Heart left ventricle (tissue), 16 donors: ENCODE measurements around the gene ASB13. TPM values are rescaled to one million over a fixed set of nuclear protein-coding genes. Genes with fewer than 3 reads are reported as not detected.

Experiments used
- ATAC-seq, 4 donors: fragments of 200-7000 bp; cut with Tn5 transposase; one replicate each; pipeline ENCODE4 v1.9.1; 2020 to 2022; ENCODE audit warnings: moderate library complexity in 4 of 4, mild to moderate bottlenecking in 3 of 4, moderate number of reproducible peaks in 1 of 4
- DNase-seq, 5 donors: peaks; one replicate each; pipeline ENCODE4 v3.0.0-alpha.2; 2020
- H3K27ac ChIP-seq, 12 donors: fragments of 200-600 bp; sonication (generic) in 4 of 12; one replicate each; pipeline versions ENCODE4 v1.5.0 to v1.8.0; 2016 to 2022; ENCODE audit warnings: mild to moderate bottlenecking in 2 of 12
- H3K27me3 ChIP-seq, 9 donors: fragments of 200-600 bp; sonication (generic) in 2 of 9; one replicate each; pipeline versions ENCODE4 v1.5.1 to v1.8.0; 2016 to 2022; ENCODE audit warnings: mild to moderate bottlenecking in 3 of 9
- H3K36me3 ChIP-seq, 9 donors: fragments of 200-600 bp; sonication (generic) in 2 of 9; one replicate each; pipeline versions ENCODE4 v1.5.0 to v1.8.0; 2018 to 2022; ENCODE audit warnings: mild to moderate bottlenecking in 2 of 9
- H3K4me1 ChIP-seq, 12 donors: fragments of 200-600 bp; sonication (generic) in 4 of 12; one replicate each; pipeline versions ENCODE4 v1.5.0 to v1.8.0; 2016 to 2022; ENCODE audit warnings: mild to moderate bottlenecking in 3 of 12
- H3K4me3 ChIP-seq, 12 donors: fragments of 200-600 bp; sonication (generic) in 4 of 12; one replicate each; pipeline versions ENCODE4 v1.5.0 to v1.8.0; 2017 to 2022; ENCODE audit warnings: mild to moderate bottlenecking in 9 of 12, moderate library complexity in 4 of 12
- H3K9me3 ChIP-seq, 12 donors: fragments of 200-600 bp; sonication (generic) in 4 of 12; one replicate each; pipeline versions ENCODE4 v1.5.0 to v1.8.0; 2016 to 2022; ENCODE audit warnings: mild to moderate bottlenecking in 1 of 12
- POLR2A ChIP-seq, 2 donors: fragments of 450-650 bp; IDR thresholded peaks; one replicate each; pipeline ENCODE4 v1.6.1; 2017; ENCODE audit warnings: antibody characterized with exemption in 2 of 2, mild to moderate bottlenecking in 2 of 2, moderate library complexity in 2 of 2
- WGBS, 4 donors: extraction: QIAGEN DNeasy Blood & Tissue Kit in 2 of 4; methylation state at CpG; one replicate each; pipeline versions ENCODE4 v1.1.5 to v1.1.7; 2013 to 2018; 5-methylcytosine and 5-hydroxymethylcytosine counted together
- intact Hi-C, 10 donors: fragments of 100-400 bp; cut with DNase I; formaldehyde crosslinking; loops; one replicate each; pipeline versions ENCODE4 v1.11.1 to v1.14.2; 2022
- polyA plus RNA-seq, 2 donors: library from polyadenylated mRNA; stranded (reverse); fragments of 200-250 nt; gene quantifications; one replicate each; pipeline ENCODE4 v1.2.3, GENCODE V29; 2013
- total RNA-seq, 9 donors: library from RNA; depleted of rRNA in 2 of 9; stranded (reverse); fragments of >200 nt in 2 of 9; fragmentation: NEBNext Ultra II Directional in 3 of 9; extraction: Animal tissue kit (Norgen Biotek cat#: 25700) in 3 of 9; gene quantifications; one replicate each; pipeline versions ENCODE4 v1.1.0 to v1.2.4, GENCODE V29; 2016 to 2023
- TF ChIP-seq, protein P1 (sequence below), 12 donors: fragments of 200-600 bp; sonication (generic) in 4 of 12; IDR thresholded peaks; one replicate each; pipeline versions ENCODE4 v1.5.0 to v1.8.0; 2018 to 2022; ENCODE audit warnings: antibody characterized with exemption in 12 of 12, mild to moderate bottlenecking in 5 of 12
- donor health status: ischemic (EF 13 %, LVEDD 7.1; RV severe dilation, severe dysfunction).
- donor health status: healthy with polysubstance abuse.
- donor health status: DM: no; HTN: yes; CAD: no.
- donor health status: DM: no; HTN: no; CAD: no.
- donor health status: ischemic (EF 25% LVEDD 6.9; RV normal size, moderate dysfunction).
- donor health status: ischemic (EF 25% LVEDD 5.7; RV mildly dilated, moderate dysfunction).
- donor health status: healthy.
- donor health status: DM: yes; HTN: yes; CAD: no.
- donor health status: ischemic (EF 35%, LVEDD 5.7; RV mildly dilated, moderate dysfunction).
- donor health status: nonischemic (EF 11% LVEDD 7.7; RV severe dilation, severe dysfunction).
- donor health status: DM: yes; HTN: yes; CAD: no.
- donor health status: PGD.
- donor health status: ischemic (EF 29% LVEDD 5.4; RV normal size, mild dysfunction).
- donor health status: nonischemic (EF 23%, LVEDD 6.1; RV moderate dilation, normal function).

Gene ASB13
- total and polyA plus RNA-seq, 11 donors: 9.9 to 18.6 (median 13.3) TPM

DNA sequence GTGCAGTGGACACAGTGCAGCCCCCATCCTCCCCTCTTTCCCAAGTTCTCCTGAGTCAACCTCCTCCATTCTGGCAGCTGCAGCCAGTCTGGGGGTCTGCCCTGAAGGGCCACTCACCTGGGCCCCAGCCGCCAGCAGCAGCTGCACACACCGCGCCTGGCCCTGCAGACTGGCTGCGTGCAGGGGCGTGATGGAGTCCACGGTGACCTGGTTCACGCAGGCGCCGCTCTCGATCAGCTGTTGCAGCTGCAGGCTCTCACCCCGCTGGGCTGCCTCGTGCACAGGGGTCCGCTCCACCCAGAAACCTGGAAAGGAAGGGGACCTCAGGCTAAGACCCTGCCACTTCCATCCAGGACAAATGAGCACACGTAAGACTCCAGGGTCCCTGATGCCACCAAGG is 13.6 kb downstream of the ASB13 start:
- ATAC-seq (peak in 1 of 4 donors; percentile 9), DNase-seq (peak in 1 of 5 donors; percentile 10)
- Histone ChIP-seq H3K27me3 (no peaks in the 10 kb centered on the region), H3K36me3 (peaks cover 0 to 32% (median 12%) of the 10 kb centered on the region in 9 donors), H3K4me1 (peaks cover 0 to 7% (median 0%) of the 10 kb centered on the region in 12 donors), H3K9me3 (no peaks in the 10 kb centered on the region), H3K4me3 (no peak overlapping the region), H3K27ac (peak overlapping the region in 6 of 12 donors; percentile 1 to 59 (median 29))
- no peak for TF ChIP-seq POLR2A (IDR thresholded peaks at IDR 0.05)
- TF ChIP-seq, protein P1, sequence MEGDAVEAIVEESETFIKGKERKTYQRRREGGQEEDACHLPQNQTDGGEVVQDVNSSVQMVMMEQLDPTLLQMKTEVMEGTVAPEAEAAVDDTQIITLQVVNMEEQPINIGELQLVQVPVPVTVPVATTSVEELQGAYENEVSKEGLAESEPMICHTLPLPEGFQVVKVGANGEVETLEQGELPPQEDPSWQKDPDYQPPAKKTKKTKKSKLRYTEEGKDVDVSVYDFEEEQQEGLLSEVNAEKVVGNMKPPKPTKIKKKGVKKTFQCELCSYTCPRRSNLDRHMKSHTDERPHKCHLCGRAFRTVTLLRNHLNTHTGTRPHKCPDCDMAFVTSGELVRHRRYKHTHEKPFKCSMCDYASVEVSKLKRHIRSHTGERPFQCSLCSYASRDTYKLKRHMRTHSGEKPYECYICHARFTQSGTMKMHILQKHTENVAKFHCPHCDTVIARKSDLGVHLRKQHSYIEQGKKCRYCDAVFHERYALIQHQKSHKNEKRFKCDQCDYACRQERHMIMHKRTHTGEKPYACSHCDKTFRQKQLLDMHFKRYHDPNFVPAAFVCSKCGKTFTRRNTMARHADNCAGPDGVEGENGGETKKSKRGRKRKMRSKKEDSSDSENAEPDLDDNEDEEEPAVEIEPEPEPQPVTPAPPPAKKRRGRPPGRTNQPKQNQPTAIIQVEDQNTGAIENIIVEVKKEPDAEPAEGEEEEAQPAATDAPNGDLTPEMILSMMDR (IDR thresholded peaks at IDR 0.05): no peak
- WGBS, 4 donors: 95 to 99% (median 98%) methylated on average over 11 to 14 of the region's 14 CpGs
- intact Hi-C loops: no loop called here

DNA sequence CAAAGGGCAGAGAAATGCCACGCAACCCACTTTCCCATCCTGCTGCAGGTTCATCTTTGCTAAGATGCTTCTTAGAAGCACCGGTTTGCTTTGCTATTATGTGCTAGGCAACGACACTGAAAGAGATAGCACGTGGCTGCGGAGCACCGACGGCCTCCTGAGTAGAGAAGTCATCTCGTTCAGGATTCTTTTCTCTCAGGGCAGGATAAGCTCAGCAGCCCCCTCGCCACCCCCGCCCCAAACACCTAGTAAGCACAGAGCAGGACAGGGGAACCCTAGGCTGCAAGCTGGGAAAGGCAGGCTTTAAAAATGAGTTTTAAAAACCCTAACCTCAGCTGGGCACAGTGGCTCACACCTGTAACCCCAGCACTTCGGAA is 15.0 kb downstream of the ASB13 start:
- ATAC-seq (no peak), DNase-seq (peak in 1 of 5 donors; percentile 7)
- 88 to 96% (median 92%) methylated on average over 11 of the region's 11 CpGs for WGBS, 4 donors
- no peaks in the 10 kb centered on the region for H3K27me3 ChIP-seq
- H3K36me3 ChIP-seq: peaks cover 0 to 36% (median 15%) of the 10 kb centered on the region in 9 donors
- intact Hi-C loops: no loop called here
- H3K4me1 ChIP-seq: peaks cover 0 to 15% (median 3%) of the 10 kb centered on the region in 12 donors
- H3K27ac ChIP-seq: peak overlapping the region in 3 of 12 donors; percentile 24 to 54 (median 30)
- TF ChIP-seq, protein P1 (IDR thresholded peaks at IDR 0.05): no peak
- no peak for TF ChIP-seq POLR2A (IDR thresholded peaks at IDR 0.05)
- H3K4me3 ChIP-seq: no peak overlapping the region
- H3K9me3 ChIP-seq: no peaks in the 10 kb centered on the region

DNA sequence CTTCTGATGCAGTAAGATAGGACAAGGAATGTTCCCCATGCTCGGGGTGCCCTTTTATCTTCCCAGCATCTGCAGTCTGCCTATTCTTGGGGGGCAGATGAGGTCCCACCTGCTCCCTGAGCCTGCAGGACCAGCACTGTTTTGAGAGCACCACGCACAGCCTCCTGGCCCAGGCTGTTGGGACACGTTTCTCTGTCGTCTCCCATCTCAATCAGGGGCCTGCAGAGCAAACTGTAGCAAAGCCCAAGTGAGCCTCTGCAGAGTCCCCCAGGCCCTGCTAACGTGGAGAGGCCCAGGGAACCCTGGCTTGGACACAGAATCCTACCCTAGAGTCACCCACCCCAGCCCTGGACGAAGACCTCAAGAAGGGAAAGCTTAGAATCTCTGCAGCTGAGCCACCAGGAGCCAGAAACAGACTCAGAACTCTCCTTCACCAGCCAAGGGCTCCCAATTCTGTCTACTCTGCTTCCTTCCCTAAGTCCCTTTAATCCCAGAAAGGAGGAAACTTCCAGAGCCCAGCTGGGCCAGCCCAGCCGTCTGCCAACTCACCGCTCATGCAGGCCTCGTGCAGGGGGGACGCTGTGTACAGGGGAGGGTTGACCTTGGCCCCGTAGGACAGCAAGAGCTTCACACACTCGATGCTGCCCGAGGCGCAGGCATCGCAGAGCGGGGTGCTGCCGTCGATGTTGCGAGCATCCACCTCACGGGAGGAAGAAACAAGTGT is 15.6 kb downstream of the ASB13 start:
- ATAC-seq (no peak), DNase-seq (peak in 1 of 5 donors; percentile 14)
- intact Hi-C loops: no loop called here
- TF ChIP-seq POLR2A (IDR thresholded peaks at IDR 0.05): no peak
- TF ChIP-seq, protein P1 (IDR thresholded peaks at IDR 0.05): no peak
- no peak overlapping the region for H3K4me3 ChIP-seq
- H3K27ac ChIP-seq: peak overlapping the region in 2 of 12 donors; percentile 24 to 30
- no peaks in the 10 kb centered on the region for H3K27me3 ChIP-seq
- peaks cover 0 to 36% (median 15%) of the 10 kb centered on the region in 9 donors for H3K36me3 ChIP-seq
- 88 to 95% (median 91%) methylated on average over 20 of the region's 20 CpGs for WGBS, 4 donors
- no peaks in the 10 kb centered on the region for H3K9me3 ChIP-seq
- H3K4me1 ChIP-seq: peaks cover 0 to 21% (median 7%) of the 10 kb centered on the region in 12 donors

DNA sequence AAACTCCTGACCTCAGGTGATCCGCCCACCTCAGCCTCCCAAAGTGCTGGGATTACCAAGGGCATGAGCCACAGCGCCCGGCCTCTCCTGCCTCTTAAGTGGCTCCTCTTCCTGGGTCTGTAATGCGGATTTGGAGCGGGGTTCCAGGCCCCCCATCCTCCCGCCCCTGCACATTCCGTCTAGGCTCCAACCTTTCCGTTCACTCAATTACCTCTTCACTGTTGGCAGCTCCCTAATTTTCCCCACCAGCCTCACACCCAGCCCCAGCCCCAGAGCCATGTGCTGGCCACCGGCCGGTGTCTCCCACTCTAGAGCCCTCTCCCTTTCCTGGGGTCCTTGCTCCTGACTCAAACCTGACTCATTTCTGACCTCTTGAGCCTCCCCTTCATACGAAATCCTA is 16.6 kb downstream of the ASB13 start:
- Histone ChIP-seq H3K27me3 (no peaks in the 10 kb centered on the region), H3K4me3 (no peak overlapping the region), H3K36me3 (peaks cover 0 to 36% (median 15%) of the 10 kb centered on the region in 9 donors), H3K27ac (no peak overlapping the region), H3K4me1 (peaks cover 0 to 31% (median 17%) of the 10 kb centered on the region in 12 donors), H3K9me3 (no peaks in the 10 kb centered on the region)
- intact Hi-C loops: no loop called here
- DNase-seq: no peak
- TF ChIP-seq, protein P1 (IDR thresholded peaks at IDR 0.05): no peak
- no peak for TF ChIP-seq POLR2A (IDR thresholded peaks at IDR 0.05)
- 96 to 98% (median 97%) methylated on average over 11 of the region's 11 CpGs for WGBS, 4 donors
- ATAC-seq: no peak
